GM21423 (cell line): ENCODE data around the gene PIGC.

Source experiments
- ATAC-seq: cut with Tn5 transposase; IDR thresholded peaks from one replicate; pipeline ENCODE4 v1.9.1; 2021; ENCODE audit warnings: mild to moderate bottlenecking, moderate library complexity; ENCODE audit not compliant: unreplicated experiment

The PIGC gene

DNA sequence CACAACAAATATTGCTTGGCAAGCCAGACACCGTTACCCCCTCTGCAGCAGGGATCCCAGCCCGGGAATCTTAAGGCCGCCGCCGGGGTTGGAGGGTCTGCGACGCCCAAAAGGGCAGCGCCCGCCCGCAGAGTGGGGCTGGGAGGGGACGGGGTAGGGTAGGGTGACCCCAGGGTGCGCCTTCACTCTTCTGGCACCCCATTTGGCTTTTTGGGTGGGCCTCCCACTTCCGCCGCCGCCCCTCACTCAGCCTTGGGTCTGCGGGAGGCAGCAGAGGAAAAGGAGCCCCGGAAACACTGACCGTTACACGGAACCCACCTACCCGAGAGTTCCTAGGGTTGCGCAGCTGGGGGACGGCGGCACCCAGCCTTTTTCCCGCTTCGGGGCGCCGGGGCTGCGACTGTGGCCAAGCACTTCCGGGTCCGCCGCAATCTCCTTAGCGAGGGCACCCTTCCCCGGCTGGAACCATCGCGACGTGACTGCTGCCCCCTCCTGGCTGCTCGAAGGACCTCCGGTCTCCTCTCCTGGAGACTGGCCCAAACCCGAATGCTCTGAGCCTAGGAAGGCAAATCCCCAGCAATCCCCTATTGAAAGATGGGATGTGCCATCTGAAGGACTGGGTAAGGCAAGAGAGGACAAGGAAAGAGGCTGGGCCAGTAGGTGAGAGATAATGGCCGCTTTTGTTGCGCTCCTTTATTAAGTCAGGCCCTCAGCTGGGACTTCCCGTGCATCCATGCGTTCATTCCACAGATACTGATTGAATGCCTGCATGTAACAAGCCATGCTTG, at the start of gene PIGC:
PIGC (minus strand) TSS at position 404 of the 788 bp plus-strand sequence. CDS start 1,447 bp downstream, outside the sequence.
- ATAC-seq: peak; percentile 99

DNA sequence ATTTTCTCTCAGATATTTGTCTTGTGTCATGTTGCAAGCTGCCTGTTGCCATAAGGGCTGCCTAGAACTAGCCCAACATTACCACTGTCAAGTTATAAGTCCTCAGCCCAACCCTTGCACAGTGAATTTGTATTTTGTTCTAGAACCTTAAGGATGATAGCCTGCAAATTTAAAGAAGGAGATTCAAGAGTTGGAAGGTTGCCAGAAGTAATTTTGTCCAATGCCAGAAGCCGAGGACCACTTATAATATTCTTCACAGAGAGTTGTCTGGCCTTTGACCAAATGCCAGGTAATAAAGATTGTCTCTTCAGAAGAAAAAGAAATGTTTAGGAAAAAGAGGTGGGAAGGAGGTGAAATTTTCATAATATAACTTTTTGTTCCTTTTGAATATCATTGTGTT, 48.6 kb upstream of the PIGC start:
- ATAC-seq: no peak

- no peak for ATAC-seq
Measured at GRCh38 chr1:172489847-172490246, 46.0 kb upstream of the PIGC start.

- ATAC-seq: no peak
Measured at GRCh38 chr1:172488393-172488792, 44.5 kb upstream of the PIGC start.

DNA sequence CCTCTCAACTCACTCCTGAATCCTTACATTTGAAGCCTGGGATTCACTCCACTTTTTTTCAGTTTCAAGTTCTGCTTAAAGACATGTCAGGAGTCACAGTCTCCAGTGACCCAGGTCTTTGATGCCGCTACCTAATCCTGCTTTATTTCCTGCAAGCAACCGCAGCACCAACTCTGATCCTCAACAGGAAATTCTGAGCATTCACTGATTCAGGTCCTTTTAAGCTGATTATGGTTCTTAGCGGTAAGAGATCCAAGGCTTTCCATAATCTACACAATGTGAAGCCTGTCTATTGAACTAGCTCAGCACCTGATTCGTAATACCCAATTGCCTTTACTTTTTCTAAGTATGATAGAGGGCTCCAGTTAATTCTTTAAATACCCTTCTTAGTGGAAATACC, 43.7 kb upstream of the PIGC start:
- ATAC-seq: no peak

DNA sequence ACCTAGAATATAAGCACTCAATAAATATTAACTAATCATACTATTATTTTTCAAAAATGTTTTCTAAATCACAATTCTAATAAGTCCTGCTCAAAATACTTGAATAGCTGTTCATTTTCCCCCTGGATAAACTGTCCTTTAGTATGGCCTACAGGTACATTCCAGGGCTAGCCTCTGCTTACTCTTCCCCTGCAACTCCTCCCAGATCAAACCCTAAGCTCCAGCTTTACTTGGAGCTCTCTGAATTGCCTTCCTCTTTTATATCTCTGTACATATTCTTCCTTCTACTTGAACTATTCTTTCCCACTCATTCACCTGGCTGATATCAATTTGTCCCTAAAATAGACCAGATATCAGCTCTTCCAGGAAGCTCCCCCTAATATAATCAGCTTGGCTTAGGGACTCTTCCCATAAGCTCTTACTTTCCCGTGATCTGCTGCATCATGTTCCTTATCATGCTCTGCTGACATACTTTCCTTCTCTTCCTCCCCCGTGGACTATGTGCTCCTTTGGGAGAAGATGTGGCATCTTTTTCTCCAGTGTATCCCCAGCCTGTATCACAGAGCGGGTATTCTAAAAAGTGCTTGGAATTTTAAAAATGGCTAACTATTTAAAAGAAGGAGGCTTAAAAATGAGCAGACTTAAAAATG, 43.1 kb upstream of the PIGC start:
- no peak for ATAC-seq

- no peak for ATAC-seq
Measured at GRCh38 chr1:172485626-172486025, 41.8 kb upstream of the PIGC start.

- no peak for ATAC-seq
Measured at GRCh38 chr1:172484252-172484651, 40.4 kb upstream of the PIGC start.

GRCh38 chr1:172483448-172483847, 39.6 kb upstream of the PIGC start:
- ATAC-seq: no peak

DNA sequence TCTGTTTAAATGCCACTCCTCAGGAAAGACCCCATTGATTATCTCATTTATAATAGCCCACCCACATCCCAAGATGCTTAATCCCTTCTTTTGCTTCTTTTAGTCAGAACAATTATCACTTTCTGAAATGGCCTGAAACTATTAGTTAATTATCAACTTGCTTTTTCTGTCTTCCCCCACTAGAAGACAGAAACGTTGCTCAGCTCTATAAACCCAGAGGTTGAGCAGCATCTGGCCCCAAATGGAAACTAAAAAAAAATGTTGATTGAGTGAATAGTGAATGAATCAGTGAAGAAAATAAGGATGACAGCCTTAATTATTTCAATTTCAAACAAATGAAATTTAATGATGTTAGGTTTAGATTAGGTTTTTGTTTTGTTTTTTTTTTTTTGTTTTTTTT, 38.2 kb upstream of the PIGC start:
- no peak for ATAC-seq

GRCh38 chr1:172480431-172480830, 36.6 kb upstream of the PIGC start:
- ATAC-seq: no peak

- no peak for ATAC-seq
Measured at GRCh38 chr1:172478485-172478884, 34.6 kb upstream of the PIGC start.

GRCh38 chr1:172477741-172478140, 33.9 kb upstream of the PIGC start:
- ATAC-seq: no peak

GRCh38 chr1:172477216-172477615, 33.3 kb upstream of the PIGC start:
- ATAC-seq: no peak

DNA sequence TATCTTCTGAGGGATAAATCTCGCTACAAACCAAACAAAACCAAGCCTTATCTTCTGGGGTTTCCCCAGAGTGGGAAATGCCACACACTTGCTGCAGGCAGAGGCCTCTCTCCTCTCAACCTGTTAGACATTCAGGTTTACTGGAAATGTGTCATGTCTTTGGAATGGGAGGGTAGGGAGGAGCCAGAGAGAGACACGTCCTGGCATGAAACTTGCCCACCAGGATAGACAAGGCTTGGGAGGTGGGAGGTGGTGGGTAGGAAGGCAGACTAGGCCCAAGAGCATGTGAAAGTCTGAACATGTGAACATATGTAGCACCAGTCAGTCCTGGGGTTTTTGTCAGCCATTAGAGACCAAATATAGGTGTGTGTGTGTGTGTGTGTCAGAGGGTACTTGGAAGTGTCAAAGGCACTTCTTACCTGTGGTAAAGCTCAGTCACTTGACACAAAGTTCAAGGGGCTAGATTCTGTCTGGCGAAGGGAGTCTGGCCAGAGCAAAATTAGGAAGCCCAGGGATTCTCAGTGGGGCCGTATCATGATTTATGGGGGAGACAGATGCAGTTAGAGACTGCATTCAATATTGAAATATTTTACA, 32.4 kb upstream of the PIGC start:
- no peak for ATAC-seq

DNA sequence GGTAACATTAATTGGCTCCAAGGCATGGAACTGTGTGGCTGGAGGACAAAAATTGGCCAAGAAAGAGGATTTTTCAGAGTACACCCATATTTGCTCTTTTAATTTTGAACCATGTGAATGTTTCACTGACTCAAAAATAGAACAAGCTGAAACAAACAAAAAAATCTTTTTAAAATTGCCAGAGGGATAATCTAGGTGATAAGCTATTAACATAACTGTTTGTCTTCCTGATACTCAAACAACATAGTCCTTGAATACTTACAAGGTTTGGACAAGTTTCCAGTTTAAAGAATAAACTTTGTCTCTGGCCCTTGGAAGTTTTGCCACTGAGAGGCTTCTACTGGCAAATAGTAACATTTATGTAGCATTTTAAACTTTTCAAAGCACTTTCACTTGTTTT, 30.0 kb upstream of the PIGC start:
- ATAC-seq: no peak

GRCh38 chr1:172473302-172473701, 29.4 kb upstream of the PIGC start:
- ATAC-seq: no peak

- ATAC-seq: no peak
Measured at GRCh38 chr1:172472495-172472894, 28.6 kb upstream of the PIGC start.

- ATAC-seq: no peak
Measured at GRCh38 chr1:172471666-172472065, 27.8 kb upstream of the PIGC start.

GRCh38 chr1:172470149-172470548, 26.3 kb upstream of the PIGC start:
- ATAC-seq: no peak

DNA sequence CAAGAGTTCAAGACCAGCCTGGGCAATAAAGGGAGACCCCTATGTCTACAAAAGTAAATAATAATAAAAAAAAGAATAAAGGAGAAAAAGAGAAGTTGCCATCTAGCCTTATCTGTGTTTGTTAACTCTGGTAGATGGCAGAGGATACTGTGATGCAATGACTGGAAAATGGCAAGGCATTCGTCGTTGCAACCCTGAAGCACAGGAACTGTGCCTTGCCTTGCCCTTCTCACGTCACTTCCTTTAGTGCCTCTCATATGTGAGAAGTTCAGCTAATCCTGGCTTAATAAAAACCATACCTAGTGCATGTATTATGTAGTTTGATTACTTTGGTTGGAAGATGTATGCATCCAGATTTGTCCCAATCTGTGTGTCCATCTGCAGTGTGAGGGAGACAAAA, 25.8 kb upstream of the PIGC start:
- no peak for ATAC-seq

GRCh38 chr1:172468296-172468695, 24.4 kb upstream of the PIGC start:
- ATAC-seq: no peak
